Measurements from ENCODE around the gene CDK19.
"Not testable (repeated sequence)": the region's sequence is repeated elsewhere in the genome, so short reads cannot be mapped to it uniquely, and the experiment has no call there.

Gene CDK19

DNA sequence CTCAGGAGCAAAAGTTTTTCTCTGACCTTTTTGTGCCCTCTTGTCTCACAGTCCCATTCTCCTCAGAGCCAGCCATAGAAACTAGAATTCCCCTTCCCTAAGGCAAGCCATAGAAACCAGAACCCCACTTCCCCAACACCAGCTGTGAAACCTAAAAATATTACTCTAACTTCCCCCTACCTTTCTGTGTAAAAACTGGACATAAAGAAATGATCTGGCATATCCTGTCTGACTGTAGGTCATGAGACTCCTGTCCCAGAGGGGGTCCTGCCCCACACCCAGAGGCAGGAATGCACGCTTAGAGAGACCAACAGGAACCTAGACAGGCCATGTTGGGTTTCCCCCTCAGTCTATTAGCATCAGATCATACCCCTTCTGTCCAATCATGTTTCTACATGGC, 198.2 kb downstream of the CDK19 start:
- no peak for DNase-seq

DNA sequence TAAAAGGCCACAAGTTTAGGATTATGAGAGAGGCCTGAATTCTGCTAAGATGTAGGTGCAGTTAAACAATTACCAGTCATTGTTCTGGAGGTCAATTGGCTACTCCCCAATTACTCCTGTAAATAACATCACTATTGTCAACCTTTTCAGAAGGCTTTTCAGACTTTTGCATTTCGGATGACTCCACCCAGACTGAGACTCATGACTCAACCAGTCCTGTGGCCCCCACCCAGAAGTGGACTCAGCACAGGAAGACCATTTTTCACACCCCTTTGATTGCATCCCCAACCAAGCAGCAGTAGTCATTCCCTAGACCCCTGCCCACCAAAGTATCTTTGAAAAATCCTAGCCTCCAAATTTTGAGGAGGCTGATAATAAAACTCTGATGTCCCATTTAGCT, 199.5 kb downstream of the CDK19 start:
- no peak for DNase-seq

DNA sequence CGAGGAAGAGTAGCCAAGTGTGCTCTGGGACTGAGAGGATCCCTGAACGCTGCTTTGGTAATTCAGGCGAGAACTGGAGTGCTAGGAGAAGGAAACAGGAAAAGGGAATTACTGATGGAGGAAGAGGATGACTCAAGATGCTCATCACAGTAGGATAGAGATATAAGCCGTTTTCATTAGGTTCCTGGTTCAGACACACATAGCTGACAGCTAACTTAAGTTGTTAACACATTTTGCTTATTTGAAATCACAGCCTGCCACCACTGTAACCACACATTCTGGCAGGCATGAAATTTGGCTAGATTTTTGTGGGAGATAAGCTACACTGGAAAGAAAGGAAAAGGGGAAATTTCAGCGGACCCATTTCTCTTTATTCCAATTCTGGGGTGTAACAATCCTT, 200.7 kb downstream of the CDK19 start:
- DNase-seq = no peak

GRCh38 chr6:110614106-110614505, 201.2 kb downstream of the CDK19 start:
- no peak for DNase-seq

GRCh38 chr6:110613356-110613755, 201.9 kb downstream of the CDK19 start:
- DNase-seq = no peak

- no peak for DNase-seq
Measured at GRCh38 chr6:110612298-110612697, 203.0 kb downstream of the CDK19 start.

GRCh38 chr6:110609101-110609500, 206.2 kb downstream of the CDK19 start:
- no peak for DNase-seq

GRCh38 chr6:110608151-110608550, 207.1 kb downstream of the CDK19 start:
- DNase-seq = no peak

- no peak for DNase-seq
Measured at GRCh38 chr6:110606151-110606550, 209.1 kb downstream of the CDK19 start.

DNA sequence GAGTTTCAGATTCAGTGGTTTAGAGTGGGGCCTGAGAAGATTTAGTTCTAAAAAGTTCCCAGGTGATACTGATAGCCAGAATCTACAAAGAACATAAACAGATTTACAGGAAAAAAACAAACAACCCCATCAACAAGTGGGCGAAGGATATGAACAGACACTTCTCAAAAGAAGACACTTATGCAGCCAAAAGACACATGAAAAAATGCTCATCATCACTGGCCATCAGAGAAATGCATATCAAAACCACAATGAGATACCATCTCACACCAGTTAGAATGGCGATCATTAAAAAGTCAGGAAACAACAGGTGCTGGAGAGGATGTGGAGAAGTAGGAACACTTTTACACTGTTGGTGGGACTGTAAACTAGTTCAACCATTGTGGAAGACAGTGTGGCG, 214.6 kb downstream of the CDK19 start:
- not testable (repeated sequence) for DNase-seq

DNA sequence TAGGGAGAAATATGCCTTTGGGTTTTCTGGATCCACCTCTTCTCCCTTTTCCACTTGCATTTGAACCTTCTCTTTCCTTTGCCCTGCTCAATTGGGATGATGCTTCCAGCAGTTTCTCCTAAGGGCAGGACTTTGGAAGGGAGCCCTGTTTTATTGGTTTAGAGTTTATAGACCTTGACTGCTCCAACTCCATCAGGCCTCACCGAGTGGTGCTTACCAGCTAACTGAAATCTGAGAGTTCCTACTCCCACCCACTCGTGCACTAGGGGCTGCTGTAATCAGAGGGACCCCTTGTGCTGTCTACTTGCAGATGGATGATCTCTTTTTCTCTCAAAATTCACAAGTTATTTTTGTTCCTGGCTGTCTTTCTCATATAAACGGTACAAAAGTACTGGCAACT, 217.5 kb downstream of the CDK19 start:
- no peak for DNase-seq

DNA sequence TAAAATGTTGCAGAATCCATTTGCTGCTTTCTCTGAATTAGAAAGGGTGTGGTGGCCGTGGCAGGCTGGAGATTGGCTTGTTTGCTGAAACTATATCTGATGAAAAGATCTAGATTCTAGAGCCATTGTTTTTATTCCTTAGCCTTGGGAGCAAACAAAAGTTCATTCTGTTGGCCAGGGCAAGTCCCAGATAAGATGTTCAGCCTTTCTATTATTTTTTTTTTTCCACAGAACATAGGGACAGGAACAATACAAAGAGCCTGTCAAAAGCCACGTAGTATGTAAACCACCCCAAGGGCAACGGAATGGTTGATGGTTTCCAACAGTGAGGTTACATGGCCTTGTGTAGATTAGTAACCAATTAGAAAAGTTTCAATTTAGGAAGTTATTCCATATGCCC, 218.9 kb downstream of the CDK19 start:
- DNase-seq = no peak

GRCh38 chr6:110595112-110595511, 220.2 kb downstream of the CDK19 start:
- no peak for DNase-seq

- DNase-seq = no peak
Measured at GRCh38 chr6:110593637-110594036, 221.6 kb downstream of the CDK19 start.

DNA sequence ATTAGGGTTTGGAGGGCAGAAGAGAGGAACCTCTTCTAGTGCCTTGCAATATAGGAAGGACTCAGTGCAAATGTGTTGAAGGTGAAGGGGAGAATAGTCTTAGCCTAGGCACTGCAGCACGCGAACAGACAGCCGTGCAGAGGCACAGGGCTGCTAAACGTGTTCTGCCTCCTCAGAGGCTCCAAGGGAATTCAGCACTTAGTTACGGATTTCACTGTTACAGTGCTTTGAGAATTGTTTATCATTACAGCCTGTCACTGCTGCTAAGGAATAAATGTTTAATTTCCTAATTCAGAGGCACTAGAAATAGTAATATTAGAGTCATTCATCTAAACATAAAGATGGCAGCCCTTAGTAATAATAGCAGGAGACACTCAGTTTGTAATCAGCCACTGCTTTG, 222.5 kb downstream of the CDK19 start:
- no peak for DNase-seq

DNA sequence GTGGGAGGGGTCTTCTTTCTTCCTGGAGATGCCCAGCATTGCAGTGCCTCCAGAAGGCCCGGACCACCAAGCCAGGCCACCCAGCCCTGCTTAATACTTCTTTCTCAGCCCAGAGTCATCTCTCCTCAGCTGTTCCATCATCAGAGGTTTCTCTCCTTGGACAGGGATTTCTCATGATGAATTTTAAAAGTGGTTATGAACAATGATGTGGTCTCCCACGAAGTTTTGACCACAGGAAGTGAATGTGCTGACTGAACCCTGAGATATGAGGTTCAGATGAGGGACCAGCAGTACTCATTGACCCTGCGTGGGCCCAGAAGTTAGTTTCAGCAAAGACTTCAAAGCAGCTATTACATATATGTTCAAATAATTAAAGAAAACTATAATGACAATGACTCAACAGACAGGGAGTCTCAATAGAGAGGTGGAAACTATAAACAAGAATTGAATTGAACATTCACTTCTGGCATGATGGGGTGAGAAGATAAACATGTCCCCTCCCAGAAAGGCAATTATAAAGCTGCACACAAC, 224.4 kb downstream of the CDK19 start:
- no peak for DNase-seq

GRCh38 chr6:110589865-110590513, 225.3 kb downstream of the CDK19 start:
- no peak for DNase-seq

DNA sequence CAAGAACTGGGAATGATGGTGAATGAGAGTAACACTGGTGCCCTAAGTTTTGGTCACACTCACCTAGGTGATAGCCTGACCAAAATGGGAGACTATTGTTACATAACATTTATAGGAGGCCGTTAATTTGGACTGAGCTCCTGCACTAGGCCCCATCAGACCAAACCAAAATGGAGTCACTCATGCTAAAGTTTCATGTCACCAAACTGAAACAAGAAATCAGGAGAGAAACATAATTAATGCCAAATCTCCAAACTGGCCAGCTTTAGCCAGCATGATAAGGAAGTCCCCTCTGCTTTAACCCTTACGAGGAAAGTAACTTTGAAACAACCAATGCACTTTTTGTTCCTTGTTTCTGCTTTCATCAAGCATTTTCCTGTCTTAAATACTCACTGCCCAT, 227.9 kb downstream of the CDK19 start:
- DNase-seq = no peak

- DNase-seq = no peak
Measured at GRCh38 chr6:110581679-110582078, 233.6 kb downstream of the CDK19 start.

- DNase-seq = not testable (repeated sequence)
Measured at GRCh38 chr6:110577596-110578167, 237.6 kb downstream of the CDK19 start.

DNA sequence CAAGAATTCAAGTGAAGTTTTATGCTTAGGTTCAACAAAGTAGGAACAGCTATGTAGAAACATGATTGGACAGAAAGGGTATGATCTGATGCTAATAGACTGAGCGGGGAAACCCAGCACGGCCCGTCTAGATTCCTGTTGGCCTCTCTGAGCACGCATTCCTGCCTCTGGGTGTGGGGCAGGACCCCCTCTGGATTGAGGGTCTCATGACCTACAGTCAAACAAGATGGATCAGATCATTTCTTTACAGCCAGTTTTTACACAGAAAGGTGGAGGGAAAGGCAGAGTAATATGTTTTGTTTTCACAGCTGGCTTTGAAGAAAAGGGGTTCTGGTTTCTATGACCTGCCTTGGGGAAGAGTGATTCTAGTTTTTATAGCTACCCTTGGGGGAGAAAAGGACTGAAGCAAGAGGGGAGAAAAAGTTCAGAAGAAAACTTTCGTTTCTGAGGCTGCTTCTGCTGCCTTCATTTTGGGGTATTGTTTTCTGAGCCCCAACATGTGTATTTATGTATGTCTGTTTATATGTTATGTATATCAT, 239.3 kb downstream of the CDK19 start:
- no peak for DNase-seq

GRCh38 chr6:110574817-110575216, 240.5 kb downstream of the CDK19 start:
- no peak for DNase-seq

- no peak for DNase-seq
Measured at GRCh38 chr6:110573537-110573936, 241.7 kb downstream of the CDK19 start.

DNA sequence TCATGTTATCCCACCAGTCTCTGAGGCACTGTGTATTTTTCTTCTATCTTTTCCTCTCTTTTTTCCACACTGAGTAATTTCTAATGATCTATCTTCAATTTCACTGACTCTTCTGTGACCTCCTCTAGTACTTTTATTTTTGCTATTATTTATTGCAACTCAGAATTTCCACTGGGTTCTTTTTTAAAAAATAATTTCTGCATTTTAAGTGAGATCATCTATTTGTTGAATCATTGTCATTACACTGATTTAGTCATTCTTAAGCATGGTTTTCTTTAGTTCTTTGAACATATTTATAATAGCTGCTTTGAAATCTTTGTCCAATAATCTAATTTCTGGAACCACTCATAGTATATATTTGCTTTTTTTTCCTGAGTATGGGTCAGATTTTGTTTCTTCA, 242.1 kb downstream of the CDK19 start:
- DNase-seq = no peak

All from activated CD4-positive, alpha-beta T cell treated with anti-CD3 and anti-CD28 coated beads, Interleukin-2, amount 50 U/mL, for 1 hour (primary cell).